Stimulated activated CD4-positive, alpha-beta T cell treated with anti-CD3 and anti-CD28 coated beads, Interleukin-15, amount 100 ng/mL, for 48 hours (primary cell): ENCODE results near the gene WWOX.

ENCODE experiments used
- DNase-seq, 2 donors: peaks; one replicate each; pipeline ENCODE4 v3.0.0-alpha.2; 2020; ENCODE audit warnings: low read depth in 2 of 2

WWOX gene

DNA sequence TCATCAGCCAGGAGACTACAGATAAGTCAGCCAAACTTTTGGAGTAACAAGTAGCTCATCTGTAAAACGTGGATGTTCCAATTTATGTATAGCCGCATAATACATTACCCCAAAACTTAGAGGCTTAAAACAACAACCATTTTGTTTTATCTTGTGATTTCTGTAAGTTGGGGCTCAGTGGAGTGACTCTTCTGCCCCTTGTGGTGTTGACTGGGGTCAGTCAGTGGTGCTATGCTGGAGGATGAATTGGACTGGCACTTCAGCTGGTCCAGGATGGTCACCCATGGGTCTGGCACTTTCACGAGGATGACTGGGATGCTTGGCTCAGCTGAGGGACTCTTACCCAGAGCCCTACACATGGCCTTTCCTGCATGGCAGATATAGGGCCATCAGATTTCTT is 172.5 kb downstream of the WWOX start:
- DNase-seq = no peak

- no peak for DNase-seq
These were observed 175.3 kb downstream of the WWOX start for GRCh38 chr16:78274771-78275170.

DNA sequence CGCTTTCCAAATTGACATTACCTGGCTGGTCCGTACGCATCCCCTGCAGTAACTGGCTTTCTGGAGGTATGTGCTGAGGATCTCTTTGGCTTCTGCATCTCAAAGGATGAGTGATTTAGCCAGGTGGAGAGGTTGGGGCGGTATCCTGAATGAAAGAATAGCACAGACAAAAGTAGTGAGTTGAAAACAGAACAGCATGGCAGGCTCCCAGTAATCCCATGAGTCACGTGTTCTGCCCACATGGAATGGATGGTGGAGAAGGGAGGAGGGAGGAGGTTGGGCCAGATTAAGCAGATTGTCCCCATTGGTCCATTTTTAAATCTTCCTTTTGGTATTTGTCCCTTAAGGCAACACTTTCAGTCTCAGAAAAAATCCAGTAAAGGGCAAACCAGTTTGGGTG is 176.0 kb downstream of the WWOX start:
- DNase-seq = no peak

- no peak for DNase-seq
These were observed 178.0 kb downstream of the WWOX start for GRCh38 chr16:78277321-78278055.

DNA sequence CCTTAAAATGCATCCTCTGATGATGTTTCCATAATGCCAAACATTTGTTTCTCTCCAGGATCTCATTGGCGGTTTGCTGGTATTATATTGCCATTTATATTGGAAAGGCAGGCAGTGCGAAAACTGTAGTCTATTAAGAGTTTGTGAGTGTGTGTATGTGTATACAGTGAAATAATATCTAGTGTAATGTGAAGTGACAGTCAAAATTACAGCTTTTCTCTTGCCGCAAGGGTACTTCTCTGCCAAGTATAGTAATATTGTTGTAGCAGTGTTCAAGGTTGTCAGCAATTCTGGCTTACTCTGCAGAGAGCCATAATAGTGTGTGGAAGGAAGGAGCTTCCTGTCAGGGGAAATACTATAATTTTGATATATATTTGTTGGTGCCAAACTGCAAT is 178.6 kb downstream of the WWOX start:
- no peak for DNase-seq

DNA sequence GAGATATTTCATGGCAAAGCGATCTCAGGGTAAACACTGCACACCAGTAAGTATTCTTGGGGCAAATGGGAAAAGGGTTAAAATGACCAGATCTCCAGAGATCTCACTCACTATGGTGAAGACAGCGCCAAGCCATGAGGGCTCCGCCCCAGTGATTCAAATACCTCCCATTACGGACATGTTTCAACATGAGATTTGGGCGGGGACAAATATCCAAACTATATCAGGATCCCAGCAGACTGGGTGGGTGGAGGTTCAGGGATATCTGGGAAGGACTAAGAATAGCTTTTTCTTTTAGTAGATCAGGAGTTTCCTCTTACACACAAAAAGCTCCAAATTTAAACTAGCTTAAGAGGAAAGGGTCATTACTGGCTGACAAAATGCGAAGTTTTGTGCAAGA is 181.7 kb downstream of the WWOX start:
- no peak for DNase-seq

DNA sequence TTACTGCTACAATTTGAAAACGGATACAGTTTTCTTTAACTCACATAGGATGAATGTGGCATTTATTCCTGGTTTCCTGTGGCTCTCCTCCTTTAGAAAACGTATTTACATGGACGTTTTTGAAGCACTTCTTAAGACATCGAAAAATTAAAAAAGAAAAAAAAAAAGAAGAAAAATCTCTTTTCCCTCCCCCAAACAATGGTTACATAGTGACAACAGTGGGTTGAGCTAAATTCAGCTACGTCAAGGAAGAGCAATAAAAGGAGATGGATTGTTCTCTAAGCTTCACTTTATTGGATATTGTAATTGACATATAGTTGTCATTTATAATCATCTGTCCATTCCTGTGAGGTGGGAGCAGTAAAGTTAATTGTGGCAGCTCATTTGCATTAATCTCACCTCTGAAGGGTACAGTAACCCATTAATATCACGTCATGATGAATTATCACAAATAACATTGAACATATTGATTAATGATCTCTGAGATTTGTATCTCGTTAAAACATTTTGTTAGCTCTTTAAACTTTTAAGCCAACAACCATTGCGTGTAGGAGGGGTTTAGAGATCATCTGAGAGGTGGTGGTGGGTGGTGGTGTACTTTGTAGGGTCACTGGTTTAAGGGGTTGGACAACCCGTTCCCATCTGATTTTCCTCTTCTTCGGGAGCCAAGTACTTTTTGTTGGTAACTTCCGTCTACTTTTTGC is 184.2 kb downstream of the WWOX start:
- DNase-seq = no peak

DNA sequence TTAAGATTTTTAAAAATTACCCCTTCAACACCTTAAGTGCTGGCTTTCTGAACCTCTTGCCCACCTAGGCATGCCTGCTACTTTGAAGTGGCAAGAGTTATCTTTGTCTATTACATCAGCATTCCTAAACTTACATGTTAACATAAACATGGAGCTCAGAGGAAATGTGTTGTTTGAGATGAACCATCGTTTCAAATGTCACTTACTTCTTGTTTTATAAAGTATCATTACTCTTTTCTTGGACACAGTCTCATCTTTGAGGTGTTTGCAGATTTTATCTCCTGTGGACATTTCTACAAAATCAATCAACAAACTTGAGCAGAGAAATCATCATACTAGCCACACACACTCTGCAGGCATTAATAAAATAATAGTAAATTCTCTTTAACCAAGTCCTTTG is 184.9 kb downstream of the WWOX start:
- no peak for DNase-seq

- no peak for DNase-seq
These were observed 185.5 kb downstream of the WWOX start for GRCh38 chr16:78284957-78285434.

DNA sequence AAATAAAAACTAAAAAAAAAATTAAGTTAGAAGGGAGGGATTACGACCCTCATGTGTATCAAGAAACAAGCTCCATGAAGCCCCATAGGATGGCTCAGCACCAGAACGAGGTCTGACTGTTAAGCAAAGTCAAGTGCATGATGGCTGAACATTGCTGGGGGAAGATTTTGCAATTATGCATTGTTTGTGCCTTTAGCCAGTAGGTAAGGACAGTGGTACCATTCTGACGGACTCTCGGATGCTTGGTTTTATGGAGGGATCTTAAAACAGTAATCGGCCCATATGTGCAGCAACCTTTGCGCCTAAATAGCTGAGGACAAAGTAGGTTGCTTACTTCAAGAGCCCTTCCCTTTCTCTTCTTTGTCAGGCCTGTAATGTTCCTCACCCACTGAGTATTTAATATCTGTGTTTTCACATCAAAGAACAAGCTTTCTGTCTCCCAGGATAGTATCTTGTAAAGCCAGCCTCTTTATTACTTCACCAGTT is 186.0 kb downstream of the WWOX start:
- no peak for DNase-seq

GRCh38 chr16:78286065-78286464 is 186.6 kb downstream of the WWOX start:
- no peak for DNase-seq

DNA sequence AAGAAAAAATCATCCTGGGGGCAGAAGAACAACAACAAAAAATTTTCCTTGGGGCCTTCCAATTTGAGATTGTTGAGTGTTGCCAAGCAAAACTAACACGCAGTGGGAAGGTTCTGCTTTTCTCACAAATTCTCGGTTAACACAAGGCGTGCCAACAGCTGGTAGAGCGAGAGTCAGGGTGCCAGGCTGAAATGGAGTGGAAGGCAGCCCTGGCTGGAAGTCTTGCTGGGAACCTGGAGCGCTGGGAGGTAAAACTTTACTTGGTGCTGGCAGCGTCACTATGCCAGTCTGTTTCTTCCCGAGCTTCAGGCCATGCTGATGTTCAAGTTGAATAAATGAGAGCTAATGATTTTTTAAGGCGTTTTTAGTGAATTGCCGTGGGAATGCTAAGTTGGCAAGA is 189.4 kb downstream of the WWOX start:
- no peak for DNase-seq

DNA sequence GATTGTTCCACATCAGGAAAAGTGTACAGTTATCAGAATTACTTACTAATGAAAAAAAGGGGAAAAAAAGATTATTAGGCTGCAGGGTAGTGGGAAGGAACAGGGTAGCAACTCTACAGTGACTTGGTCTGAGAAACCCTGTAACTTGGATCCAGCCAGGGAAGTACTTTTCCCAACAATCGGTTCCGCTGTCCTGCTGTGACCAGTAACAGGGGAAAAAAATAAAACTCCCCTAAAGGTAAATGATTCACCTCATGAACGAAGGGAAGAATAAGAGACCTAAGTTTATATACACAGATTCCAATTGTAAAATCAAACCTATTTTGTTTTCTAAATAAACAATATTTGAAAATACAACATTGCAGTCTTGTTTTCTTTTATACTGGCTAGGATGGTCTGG is 189.9 kb downstream of the WWOX start:
- DNase-seq = no peak

- no peak for DNase-seq
These were observed 190.4 kb downstream of the WWOX start for GRCh38 chr16:78289844-78290277.

GRCh38 chr16:78290395-78290794 is 190.9 kb downstream of the WWOX start:
- DNase-seq = no peak

GRCh38 chr16:78290872-78291591 is 191.6 kb downstream of the WWOX start:
- DNase-seq = no peak

DNA sequence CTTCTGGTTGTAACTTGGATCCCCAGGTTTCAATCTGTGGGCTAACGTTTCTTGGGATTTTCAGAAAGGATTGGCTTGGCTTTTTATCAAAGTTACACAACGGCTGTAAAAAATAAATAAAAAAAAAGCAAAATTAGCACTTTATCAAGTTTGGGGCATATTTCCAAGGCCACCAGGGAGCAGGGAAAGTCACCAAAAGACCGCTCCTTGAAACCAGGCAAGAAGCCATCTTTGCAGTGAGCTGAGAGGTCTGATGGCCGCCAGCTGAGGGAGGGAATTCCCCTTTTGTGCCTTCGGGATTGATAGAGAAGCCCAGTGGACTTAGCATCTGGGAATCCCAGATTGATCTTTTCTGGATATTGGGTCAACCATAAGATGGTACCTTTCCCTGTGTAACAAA is 192.2 kb downstream of the WWOX start:
- no peak for DNase-seq

- no peak for DNase-seq
These were observed 192.8 kb downstream of the WWOX start for GRCh38 chr16:78292086-78292843.

GRCh38 chr16:78292844-78293380 is 193.5 kb downstream of the WWOX start:
- no peak for DNase-seq

GRCh38 chr16:78294538-78295225 is 195.2 kb downstream of the WWOX start:
- no peak for DNase-seq
